ENCODE measurements around the gene KAZN. TPM values are rescaled to one million over a fixed set of nuclear protein-coding genes. Genes with fewer than 3 reads are reported as not detected.

Gene KAZN
- total RNA-seq, 1 donor from 2014 or later, result 7.9 TPM

DNA sequence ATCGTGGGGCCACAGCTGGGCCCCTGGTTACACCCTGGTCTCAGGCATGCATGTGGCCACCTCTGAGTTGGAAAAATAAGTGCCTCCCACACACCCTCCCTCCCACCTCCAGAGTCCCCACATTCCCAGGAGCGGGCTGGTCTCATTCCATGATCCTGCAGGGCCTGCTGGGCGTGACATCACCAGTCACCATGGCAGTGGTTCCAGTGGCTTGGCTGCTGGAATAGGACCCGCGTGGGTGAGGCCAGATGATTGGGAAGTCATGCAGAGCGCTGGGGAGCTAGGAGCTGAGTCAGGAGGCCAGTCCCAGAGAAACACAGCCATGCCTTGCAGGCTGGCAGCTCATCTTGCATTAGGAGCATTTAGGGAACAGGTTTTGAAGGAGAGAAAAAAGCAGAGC, 429.6 kb downstream of the KAZN start:
- Mint-ChIP-seq H3K9me3 (ENCODE audit: unreplicated experiment) (peaks cover 2% of the 10 kb centered on the region), H3K36me3 (ENCODE audit: unreplicated experiment) (no peaks in the 10 kb centered on the region), H3K4me3 (ENCODE audit: unreplicated experiment) (no peak overlapping the region), H3K27ac (ENCODE audit: unreplicated experiment) (no peak overlapping the region), H3K27me3 (ENCODE audit: unreplicated experiment) (peaks cover 3% of the 10 kb centered on the region), H3K4me1 (ENCODE audit: low read depth, unreplicated experiment) (no peaks in the 10 kb centered on the region)
- no peak for DNase-seq
- TF ChIP-seq, protein P1, sequence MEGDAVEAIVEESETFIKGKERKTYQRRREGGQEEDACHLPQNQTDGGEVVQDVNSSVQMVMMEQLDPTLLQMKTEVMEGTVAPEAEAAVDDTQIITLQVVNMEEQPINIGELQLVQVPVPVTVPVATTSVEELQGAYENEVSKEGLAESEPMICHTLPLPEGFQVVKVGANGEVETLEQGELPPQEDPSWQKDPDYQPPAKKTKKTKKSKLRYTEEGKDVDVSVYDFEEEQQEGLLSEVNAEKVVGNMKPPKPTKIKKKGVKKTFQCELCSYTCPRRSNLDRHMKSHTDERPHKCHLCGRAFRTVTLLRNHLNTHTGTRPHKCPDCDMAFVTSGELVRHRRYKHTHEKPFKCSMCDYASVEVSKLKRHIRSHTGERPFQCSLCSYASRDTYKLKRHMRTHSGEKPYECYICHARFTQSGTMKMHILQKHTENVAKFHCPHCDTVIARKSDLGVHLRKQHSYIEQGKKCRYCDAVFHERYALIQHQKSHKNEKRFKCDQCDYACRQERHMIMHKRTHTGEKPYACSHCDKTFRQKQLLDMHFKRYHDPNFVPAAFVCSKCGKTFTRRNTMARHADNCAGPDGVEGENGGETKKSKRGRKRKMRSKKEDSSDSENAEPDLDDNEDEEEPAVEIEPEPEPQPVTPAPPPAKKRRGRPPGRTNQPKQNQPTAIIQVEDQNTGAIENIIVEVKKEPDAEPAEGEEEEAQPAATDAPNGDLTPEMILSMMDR (IDR thresholded peaks at IDR 0.05; ENCODE audit: partially characterized antibody, unreplicated experiment), result no peak

DNA sequence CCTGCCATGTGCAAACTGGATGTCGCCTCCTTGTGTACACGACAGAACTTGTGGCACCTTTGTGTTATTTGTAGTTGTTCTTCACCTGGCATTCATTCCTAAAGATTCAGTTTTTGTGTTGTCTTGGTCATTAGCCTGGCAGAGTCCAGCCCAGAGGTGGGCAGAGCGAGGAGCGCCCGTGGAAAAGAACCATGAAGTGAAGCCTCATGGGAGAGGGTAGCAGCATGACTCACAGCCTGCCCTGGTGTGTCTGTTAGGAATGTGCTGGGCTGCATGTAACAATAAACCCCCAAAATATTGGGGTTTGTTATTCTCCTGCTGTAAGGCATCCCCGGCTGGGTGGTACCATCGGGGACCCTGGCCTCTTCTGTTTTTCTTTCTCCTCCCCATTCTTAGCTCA, 430.1 kb downstream of the KAZN start:
- Mint-ChIP-seq H3K27ac (ENCODE audit: unreplicated experiment) (no peak overlapping the region), H3K9me3 (ENCODE audit: unreplicated experiment) (peaks cover 2% of the 10 kb centered on the region)

DNA sequence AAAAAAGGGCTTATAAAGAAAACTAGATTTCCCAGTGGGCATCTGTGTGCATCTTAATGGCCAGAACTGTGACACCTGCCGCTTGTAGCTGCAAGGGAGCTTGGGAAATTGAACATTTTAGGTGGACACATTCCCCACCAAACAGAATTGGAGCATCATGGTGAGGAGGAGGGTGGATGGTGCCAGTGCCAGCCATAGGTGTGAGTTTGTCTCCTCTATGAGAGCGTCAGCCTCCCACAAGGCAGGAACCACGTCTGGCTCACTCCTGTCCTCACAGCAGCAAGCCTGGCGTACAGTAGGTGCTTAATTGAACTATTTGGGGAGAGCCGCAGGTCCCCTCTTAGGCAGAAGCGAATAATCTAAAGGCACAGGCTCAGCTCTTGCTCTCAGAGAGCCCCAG, 430.6 kb downstream of the KAZN start:
- no peaks in the 10 kb centered on the region for H3K4me1 Mint-ChIP-seq (ENCODE audit: low read depth, unreplicated experiment)
- no peak overlapping the region for H3K4me3 Mint-ChIP-seq (ENCODE audit: unreplicated experiment)
- no peak for DNase-seq
- peaks cover 2% of the 10 kb centered on the region for H3K9me3 Mint-ChIP-seq (ENCODE audit: unreplicated experiment)
- TF ChIP-seq, protein P1 (IDR thresholded peaks at IDR 0.05; ENCODE audit: partially characterized antibody, unreplicated experiment), result no peak
- H3K27me3 Mint-ChIP-seq (ENCODE audit: unreplicated experiment), result no peaks in the 10 kb centered on the region
- H3K36me3 Mint-ChIP-seq (ENCODE audit: unreplicated experiment), result no peaks in the 10 kb centered on the region
- H3K27ac Mint-ChIP-seq (ENCODE audit: unreplicated experiment), result no peak overlapping the region

More for the DNA sequence above, 430.1 kb downstream of the KAZN start:
- Mint-ChIP-seq H3K27me3 (ENCODE audit: unreplicated experiment) (no peaks in the 10 kb centered on the region), H3K4me1 (ENCODE audit: low read depth, unreplicated experiment) (no peaks in the 10 kb centered on the region), H3K36me3 (ENCODE audit: unreplicated experiment) (no peaks in the 10 kb centered on the region), H3K4me3 (ENCODE audit: unreplicated experiment) (no peak overlapping the region)
- DNase-seq, result no peak
- TF ChIP-seq, protein P1 (IDR thresholded peaks at IDR 0.05; ENCODE audit: partially characterized antibody, unreplicated experiment), result no peak

DNA sequence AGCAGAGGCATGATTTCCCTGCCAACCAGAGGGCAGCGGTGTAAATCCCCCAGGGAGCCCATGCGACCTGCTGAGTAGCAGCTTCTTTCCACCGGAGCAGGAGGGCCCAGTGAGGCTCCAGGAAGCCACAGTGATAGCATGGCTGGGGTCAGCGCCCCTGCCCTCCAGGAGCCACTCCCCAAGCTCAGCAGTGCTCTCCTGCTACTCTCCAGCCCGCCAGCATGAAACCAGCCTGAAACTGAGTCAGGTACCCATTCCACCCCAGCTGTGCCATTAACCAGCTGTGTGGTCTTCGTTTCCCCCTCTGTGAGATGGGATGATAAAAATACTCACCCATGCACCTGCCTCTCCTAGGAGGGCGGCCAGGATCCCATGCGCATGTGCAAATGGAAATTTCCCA, 431.3 kb downstream of the KAZN start:
- H3K4me1 Mint-ChIP-seq (ENCODE audit: low read depth, unreplicated experiment), result no peaks in the 10 kb centered on the region
- peaks cover 2% of the 10 kb centered on the region for H3K9me3 Mint-ChIP-seq (ENCODE audit: unreplicated experiment)
- no peak overlapping the region for H3K27ac Mint-ChIP-seq (ENCODE audit: unreplicated experiment)
- H3K27me3 Mint-ChIP-seq (ENCODE audit: unreplicated experiment), result no peaks in the 10 kb centered on the region
- no peak for DNase-seq
- no peak overlapping the region for H3K4me3 Mint-ChIP-seq (ENCODE audit: unreplicated experiment)
- no peaks in the 10 kb centered on the region for H3K36me3 Mint-ChIP-seq (ENCODE audit: unreplicated experiment)
- TF ChIP-seq, protein P1 (IDR thresholded peaks at IDR 0.05; ENCODE audit: partially characterized antibody, unreplicated experiment), result no peak

DNA sequence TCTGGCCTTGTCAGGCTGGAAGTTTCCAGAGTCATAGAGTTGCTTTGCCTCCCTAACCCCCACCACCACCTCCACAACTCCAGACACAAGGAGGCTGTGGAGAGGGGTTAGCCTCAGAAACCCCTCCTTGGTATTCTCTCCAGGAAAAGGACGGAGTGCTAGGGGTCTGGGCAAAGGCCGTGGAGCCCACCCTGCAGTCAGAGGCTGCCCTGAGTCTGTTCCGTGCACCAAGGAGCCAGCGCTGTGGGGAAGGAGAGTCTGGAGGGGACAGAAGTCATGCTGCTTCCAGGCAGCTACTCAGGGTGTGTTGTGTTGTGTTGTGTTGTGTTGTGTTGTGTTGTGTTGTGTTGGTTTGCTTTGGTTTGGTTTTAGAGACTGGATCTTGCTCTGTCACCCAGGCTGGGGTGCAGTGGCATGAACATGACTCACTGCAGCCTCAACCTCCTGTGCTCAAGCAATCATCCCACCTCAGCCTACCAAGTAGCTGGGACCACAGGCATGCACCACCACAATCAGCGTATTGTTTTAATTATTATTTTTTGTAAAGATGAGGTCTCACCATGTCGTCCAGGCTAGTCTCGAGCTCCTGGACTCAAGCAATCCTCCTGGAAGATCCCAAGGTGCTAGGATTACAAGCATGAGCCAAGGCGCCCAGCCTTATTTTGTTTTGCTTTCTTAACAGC, 432.9 kb downstream of the KAZN start:
- Mint-ChIP-seq H3K4me3 (ENCODE audit: unreplicated experiment) (no peak overlapping the region), H3K9me3 (ENCODE audit: unreplicated experiment) (peaks cover 2% of the 10 kb centered on the region), H3K4me1 (ENCODE audit: low read depth, unreplicated experiment) (no peaks in the 10 kb centered on the region), H3K36me3 (ENCODE audit: unreplicated experiment) (no peaks in the 10 kb centered on the region), H3K27ac (ENCODE audit: unreplicated experiment) (peak overlapping the region; percentile 62), H3K27me3 (ENCODE audit: unreplicated experiment) (no peaks in the 10 kb centered on the region)
- no peak for DNase-seq
- TF ChIP-seq, protein P1 (IDR thresholded peaks at IDR 0.05; ENCODE audit: partially characterized antibody, unreplicated experiment), result no peak
